Uterus (tissue), 4 donors: ENCODE results near the gene LBR. TPM values are rescaled to one million over a fixed set of nuclear protein-coding genes. Genes with fewer than 3 reads are reported as not detected.

ENCODE experiments used
- DNase-seq, 2 donors: peaks; one replicate each; pipeline ENCODE4 v3.0.0-alpha.2; 2019 to 2020
- H3K27ac ChIP-seq, 2 donors: fragments of 200-600 bp; sonication (generic); 1 replicate in 1 of 2; 2 replicates in 1 of 2; pipeline ENCODE4 v1.5.1; 2016 to 2018
- H3K27me3 ChIP-seq, 2 donors: fragments of 200-600 bp; sonication (generic); one replicate each; pipeline ENCODE4 v1.5.1; 2018 to 2019; ENCODE audit warnings: control low read depth in 1 of 2
- H3K36me3 ChIP-seq, 2 donors: fragments of 200-600 bp; sonication (generic); one replicate each; pipeline ENCODE4 v1.5.1; 2019; ENCODE audit warnings: control low read depth in 1 of 2
- H3K4me1 ChIP-seq, 2 donors: fragments of 200-600 bp; sonication (generic); one replicate each; pipeline ENCODE4 v1.5.1; 2018 to 2019; ENCODE audit warnings: control low read depth in 1 of 2
- H3K4me3 ChIP-seq, 2 donors: fragments of 200-600 bp; sonication (generic); 1 replicate in 1 of 2; 2 replicates in 1 of 2; pipeline ENCODE4 v1.5.1; 2018 to 2019; ENCODE audit warnings: mild to moderate bottlenecking in 1 of 2
- H3K9me3 ChIP-seq, 2 donors: fragments of 200-600 bp; sonication (generic); one replicate each; pipeline ENCODE4 v1.5.1; 2019; ENCODE audit warnings: control low read depth in 1 of 2
- POLR2A ChIP-seq, 2 donors: fragments of 450-650 bp; IDR thresholded peaks; one replicate each; pipeline ENCODE4 v1.6.1; 2016; ENCODE audit warnings: antibody characterized with exemption in 2 of 2, mild to moderate bottlenecking in 1 of 2, moderate library complexity in 1 of 2
- intact Hi-C: fragments of 100-400 bp; cut with DNase I; formaldehyde crosslinking; loops from one replicate; pipeline ENCODE4 v1.15.1; 2023; ENCODE audit warnings: low total_unique reads
- total RNA-seq, 4 donors: library from RNA; depleted of rRNA in 3 of 4; stranded (reverse); fragments of >200 nt in 3 of 4; gene quantifications; one replicate each; pipeline versions ENCODE4 v1.1.0 to v1.2.4, GENCODE V29; 2014 to 2023
- TF ChIP-seq, protein P1 (sequence below), 4 experiments: fragments of 200-600 bp in 2 of 4; fragments of 450-650 bp in 2 of 4; sonication (generic) in 2 of 4; IDR thresholded peaks; one replicate each; pipeline ENCODE4 v1.5.1; 2016 to 2019; ENCODE audit warnings: antibody characterized with exemption in 4 of 4, mild to moderate bottlenecking in 2 of 4, moderate library complexity in 1 of 4
- donor health status: DM: yes; HTN: yes; CAD: no.

The LBR gene
- total RNA-seq, 4 donors from 2014 or later: 55.1 to 178 (median 92.6) TPM

DNA sequence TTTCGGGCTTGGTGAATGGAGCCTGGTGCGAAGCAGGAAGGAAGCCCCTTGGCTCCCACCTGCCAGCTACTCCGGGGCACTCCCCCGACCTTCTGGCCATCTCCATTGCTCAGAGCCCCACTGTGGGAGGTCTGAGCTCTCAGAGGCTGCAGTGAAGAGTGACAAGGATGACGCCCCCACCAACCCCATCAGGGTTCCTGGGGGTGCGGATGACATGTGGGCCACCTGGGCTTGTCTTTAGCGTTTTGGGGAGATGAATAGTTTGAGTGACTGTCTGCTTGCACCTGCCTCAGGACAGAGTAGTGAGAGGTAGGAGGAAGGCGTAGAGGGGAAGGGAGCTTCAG, 43.2 kb upstream of the LBR start:
- H3K4me1 ChIP-seq: no peaks in the 10 kb centered on the region
- DNase-seq: peak; percentile 7 to 10
- H3K27ac ChIP-seq: no peak overlapping the region
- no peak overlapping the region for H3K4me3 ChIP-seq
- no peak for TF ChIP-seq POLR2A (IDR thresholded peaks at IDR 0.05)
- TF ChIP-seq, protein P1, sequence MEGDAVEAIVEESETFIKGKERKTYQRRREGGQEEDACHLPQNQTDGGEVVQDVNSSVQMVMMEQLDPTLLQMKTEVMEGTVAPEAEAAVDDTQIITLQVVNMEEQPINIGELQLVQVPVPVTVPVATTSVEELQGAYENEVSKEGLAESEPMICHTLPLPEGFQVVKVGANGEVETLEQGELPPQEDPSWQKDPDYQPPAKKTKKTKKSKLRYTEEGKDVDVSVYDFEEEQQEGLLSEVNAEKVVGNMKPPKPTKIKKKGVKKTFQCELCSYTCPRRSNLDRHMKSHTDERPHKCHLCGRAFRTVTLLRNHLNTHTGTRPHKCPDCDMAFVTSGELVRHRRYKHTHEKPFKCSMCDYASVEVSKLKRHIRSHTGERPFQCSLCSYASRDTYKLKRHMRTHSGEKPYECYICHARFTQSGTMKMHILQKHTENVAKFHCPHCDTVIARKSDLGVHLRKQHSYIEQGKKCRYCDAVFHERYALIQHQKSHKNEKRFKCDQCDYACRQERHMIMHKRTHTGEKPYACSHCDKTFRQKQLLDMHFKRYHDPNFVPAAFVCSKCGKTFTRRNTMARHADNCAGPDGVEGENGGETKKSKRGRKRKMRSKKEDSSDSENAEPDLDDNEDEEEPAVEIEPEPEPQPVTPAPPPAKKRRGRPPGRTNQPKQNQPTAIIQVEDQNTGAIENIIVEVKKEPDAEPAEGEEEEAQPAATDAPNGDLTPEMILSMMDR (IDR thresholded peaks at IDR 0.05): no peak
- intact Hi-C loops: loop anchor here (10.0 kb wide), 1 partner anchor 304 kb away; the partner anchor contains the start of gene SRP9
- H3K27me3 ChIP-seq: no peaks in the 10 kb centered on the region
- H3K9me3 ChIP-seq: no peaks in the 10 kb centered on the region
- no peaks in the 10 kb centered on the region for H3K36me3 ChIP-seq

DNA sequence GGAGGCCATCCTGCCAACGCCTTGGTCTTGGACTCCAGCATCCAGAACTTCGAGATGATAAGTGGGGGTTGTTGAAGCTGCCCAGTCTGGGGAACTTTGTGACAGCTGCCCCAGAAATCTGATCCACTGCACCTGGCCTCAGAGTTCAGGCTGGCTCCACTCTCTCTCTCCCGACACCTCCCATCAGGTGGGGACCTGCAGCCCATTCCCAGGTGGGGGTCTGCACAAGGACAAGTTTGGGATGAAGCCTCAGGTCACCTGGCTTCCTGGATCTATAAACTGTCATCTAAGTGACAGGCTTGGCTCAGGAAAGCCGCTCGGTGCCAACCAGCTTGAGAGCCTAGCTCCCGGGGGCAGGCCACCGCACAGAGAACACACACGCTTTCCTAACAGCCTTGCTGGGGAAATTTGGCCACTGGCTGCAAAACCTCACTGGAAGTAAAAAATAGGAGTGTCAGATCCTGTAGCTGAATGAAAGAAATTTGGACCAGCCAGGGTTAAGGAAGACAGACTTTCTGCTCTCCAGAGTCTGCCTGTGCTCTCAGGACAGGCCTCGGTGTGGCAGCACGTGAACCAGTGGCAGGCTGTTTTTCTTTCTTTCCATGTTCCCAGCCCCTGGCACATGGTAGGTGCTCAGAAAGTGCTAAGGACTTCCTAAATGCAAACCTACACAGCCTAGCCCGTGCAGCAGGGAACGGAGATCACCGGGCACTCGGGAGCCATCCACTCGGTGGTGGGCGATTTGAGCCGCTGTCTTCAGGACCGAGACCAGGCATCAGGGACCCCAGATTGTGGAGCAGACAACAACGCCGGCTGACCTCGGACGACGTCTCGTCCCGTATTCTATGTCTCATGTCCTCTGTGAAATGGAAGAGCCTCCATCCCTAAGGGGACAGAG, 42.6 kb upstream of the LBR start:
- no peaks in the 10 kb centered on the region for H3K27me3 ChIP-seq
- H3K4me3 ChIP-seq: no peak overlapping the region
- H3K27ac ChIP-seq: no peak overlapping the region
- DNase-seq: peak; percentile 10 to 14
- H3K9me3 ChIP-seq: no peaks in the 10 kb centered on the region
- no peaks in the 10 kb centered on the region for H3K36me3 ChIP-seq
- intact Hi-C loops: loop anchor here (10.0 kb wide), 1 partner anchor 304 kb away; the partner anchor contains the start of gene SRP9
- no peaks in the 10 kb centered on the region for H3K4me1 ChIP-seq
- TF ChIP-seq, protein P1 (IDR thresholded peaks at IDR 0.05): no peak
- TF ChIP-seq POLR2A (IDR thresholded peaks at IDR 0.05): no peak

DNA sequence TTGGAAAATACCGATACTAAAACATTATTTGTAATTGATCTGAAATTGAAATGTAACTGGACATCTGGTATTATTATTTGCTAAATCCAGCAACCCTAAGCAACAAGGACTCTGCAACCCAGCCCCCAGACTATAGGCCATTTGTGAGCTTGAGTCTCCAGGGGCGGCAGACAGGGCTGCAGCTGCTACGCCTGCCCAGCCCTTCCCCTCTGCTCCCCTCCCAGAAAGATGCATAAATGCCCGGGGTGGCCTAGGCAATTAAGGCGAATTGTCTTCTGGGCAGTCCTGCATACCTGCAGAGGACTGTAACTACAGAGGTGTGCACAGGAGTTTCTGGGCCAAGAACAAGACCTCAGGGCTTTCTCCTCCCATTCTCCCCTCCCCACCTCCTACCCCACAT, 41.2 kb upstream of the LBR start:
- Histone ChIP-seq H3K36me3 (no peaks in the 10 kb centered on the region), H3K4me3 (no peak overlapping the region), H3K27me3 (no peaks in the 10 kb centered on the region), H3K27ac (no peak overlapping the region), H3K9me3 (no peaks in the 10 kb centered on the region), H3K4me1 (no peaks in the 10 kb centered on the region)
- TF ChIP-seq, protein P1 (IDR thresholded peaks at IDR 0.05): no peak
- TF ChIP-seq POLR2A (IDR thresholded peaks at IDR 0.05): no peak
- intact Hi-C loops: no loop called here
- DNase-seq: peak; percentile 2 to 10

DNA sequence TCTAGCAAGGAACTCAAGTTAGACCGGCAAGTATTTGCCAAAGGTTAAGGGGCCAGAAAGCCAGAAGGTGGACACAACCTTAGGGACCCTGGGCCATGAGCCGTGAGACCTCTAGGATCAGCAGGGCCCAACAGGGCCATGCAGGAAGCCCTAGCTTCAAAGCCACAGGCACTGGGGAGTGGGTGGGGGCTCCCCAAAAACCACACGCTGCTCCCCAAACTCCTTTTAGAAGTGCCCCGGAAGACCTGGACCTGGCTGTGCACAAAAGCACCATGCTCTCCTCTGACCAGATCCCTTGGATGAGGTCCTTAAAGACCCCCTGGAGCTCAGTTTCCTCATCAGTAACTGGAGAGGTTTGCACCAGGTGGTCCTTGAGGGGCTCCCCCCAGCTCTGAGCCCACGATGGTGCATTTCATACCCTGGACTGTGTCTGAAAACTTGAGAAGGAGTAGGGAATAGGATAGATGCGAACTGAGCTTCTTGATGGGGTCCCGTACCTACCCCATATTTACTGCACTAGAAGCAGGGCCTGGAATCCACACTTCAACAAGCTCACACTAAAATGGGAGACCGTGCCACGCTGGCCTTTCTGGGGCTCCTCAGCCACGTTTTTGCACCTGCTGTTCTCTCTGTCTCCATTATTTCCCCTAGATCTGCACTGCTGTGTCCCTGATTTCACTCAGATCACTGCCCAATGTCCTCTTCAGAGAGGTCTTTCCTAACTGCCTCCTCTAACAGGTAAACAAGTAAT, 40.6 kb upstream of the LBR start:
- no peak overlapping the region for H3K4me3 ChIP-seq
- TF ChIP-seq, protein P1 (IDR thresholded peaks at IDR 0.05): no peak
- no peak for TF ChIP-seq POLR2A (IDR thresholded peaks at IDR 0.05)
- intact Hi-C loops: no loop called here
- no peak for DNase-seq
- no peaks in the 10 kb centered on the region for H3K36me3 ChIP-seq
- H3K27me3 ChIP-seq: no peaks in the 10 kb centered on the region
- H3K27ac ChIP-seq: peak overlapping the region; percentile 50 to 65
- H3K4me1 ChIP-seq: no peaks in the 10 kb centered on the region
- no peaks in the 10 kb centered on the region for H3K9me3 ChIP-seq
